ENCODE measurements around the gene SF3A1.

Gene SF3A1

DNA sequence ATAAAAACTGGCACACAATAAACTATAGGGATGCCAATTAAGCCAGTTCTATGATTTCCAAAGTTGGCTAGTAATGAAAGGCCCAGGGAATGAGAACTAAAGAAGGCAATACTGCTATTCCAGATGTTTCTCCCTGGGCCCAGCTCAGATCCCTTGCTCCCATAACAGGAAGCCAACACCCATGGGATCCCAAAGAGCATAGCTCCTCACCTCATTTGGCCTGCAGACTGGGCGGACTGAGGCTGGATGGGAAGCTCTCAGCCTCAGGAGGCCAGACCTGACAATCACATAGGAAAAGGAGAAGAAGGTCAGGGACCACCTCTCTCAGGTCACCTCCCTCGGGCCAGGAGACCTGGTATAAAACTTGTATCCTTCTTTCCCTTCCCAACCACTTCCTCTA is 35.2 kb downstream of the SF3A1 start:
- DNase-seq: no peak

DNA sequence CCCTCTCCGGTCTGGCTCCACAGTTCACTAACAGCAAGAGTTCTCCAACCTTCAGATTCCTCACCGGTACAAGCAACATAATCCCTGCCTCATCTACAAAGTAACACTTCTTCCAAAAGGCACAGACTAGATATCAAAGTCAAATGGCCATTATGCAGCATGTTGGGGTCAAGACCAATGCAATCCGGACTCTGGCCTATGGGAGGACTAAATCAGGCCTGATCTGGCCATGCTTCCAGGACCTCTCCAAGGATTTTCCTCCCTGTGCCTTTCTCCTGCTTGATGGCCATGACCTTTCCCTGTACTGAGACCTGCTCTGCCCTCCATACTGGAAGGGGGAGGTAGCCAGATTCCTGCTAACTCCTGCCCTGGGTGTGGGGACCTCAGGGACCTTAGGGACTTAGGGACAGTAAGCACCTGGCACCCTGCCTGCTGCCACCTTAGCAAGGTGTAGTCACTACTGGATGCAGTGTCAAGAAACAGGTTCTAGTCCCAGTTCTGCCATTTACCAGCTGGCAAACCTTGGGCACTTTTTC is 36.6 kb downstream of the SF3A1 start:
- no peak for DNase-seq

DNA sequence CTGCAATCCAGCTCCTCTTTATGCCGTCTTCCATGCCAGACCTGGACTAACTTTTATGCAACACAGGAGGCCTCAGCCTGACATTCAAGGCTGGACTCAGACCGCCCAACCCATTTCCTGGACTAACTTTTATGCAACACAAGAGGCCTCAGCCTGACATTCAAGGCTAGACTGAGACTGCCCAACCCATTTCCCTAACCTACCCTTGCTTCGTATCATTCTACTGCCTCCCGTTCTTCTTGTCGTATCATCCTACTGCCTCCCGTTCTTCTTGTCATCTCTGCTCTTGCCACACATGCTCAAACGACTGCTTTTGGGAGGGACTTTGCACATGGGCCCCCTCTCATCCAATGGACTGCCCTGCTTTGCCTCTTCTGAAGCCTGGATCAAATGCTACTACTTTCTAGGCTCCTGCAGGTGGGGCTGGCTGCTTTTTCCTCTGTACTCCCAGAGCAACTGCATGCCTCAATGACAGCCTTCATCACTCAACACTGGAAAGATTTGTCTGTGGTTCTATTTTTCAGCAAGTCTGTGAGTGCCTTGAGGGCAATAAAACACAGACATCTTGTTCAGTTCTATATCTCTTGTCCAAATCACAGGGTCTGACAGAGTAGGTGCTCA is 37.8 kb downstream of the SF3A1 start:
- DNase-seq: no peak

DNA sequence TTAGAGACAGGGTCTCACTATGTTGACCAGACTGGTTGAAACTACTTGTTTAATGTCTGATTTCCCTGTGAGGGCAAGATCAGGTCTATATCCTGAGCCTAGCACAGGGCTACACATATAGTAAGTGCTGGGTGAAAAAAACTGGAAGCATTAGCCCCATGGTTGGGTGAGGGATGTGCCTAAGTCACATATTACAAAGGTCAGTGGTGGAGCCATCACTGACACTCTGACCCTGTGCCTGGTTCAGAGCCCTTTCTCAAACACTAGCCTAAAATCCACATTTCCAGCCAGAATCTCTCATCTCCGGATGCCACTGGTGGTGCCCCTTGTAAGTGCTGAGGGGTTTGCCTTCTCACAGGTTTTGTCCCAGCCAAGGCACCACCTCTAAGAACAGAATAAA is 38.9 kb downstream of the SF3A1 start:
- DNase-seq: no peak

DNA sequence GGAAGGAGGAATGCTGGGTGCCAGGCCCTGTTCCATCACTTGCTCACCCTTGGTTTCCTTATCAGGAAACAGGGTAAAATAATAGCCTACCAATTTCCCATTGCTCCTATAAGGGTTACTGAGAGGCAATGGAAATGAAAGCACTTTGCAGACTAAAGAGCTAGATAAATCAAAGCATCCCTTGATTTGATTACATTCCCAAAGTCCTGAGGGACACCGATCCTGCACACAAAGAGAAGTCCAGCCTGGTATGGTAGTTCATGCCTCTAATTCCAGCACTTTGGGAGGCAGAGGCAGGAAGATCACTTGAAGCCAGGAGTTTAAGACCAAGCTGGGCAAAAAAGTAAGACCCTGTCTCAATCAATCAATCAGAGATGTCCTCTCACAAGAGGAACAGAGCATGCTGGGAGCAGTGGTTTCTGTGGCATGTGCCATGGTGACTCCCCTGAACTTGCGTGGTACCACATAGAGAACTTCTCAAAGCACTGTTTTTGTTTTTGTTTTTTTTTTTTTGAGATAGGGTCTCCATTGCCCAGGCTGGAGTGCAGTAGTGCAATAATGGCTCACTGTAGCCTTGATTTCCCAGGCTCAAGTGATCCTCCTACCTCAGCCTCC is 40.6 kb downstream of the SF3A1 start:
- DNase-seq: no peak

DNA sequence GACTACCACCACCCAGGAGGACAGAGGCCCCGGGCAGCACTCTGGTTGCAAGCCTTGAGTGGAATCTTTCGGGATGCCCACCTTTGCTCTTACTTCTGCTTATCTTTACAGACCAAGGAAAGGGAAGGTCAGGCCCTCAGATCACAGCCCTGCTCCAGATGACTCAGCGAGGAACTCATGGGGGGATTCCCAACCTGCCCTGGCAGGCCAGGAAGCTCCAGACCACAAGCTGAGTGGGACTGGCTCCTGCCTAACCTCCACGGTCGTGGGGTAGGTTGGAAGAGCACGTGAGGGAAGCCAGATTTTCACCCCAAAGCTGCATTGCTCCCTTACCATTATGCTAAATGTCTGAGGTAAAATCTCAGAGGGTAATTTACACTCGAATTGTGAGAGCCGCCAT is 41.8 kb downstream of the SF3A1 start:
- peak in 1 of 2 experiments; percentile 10 for DNase-seq

DNA sequence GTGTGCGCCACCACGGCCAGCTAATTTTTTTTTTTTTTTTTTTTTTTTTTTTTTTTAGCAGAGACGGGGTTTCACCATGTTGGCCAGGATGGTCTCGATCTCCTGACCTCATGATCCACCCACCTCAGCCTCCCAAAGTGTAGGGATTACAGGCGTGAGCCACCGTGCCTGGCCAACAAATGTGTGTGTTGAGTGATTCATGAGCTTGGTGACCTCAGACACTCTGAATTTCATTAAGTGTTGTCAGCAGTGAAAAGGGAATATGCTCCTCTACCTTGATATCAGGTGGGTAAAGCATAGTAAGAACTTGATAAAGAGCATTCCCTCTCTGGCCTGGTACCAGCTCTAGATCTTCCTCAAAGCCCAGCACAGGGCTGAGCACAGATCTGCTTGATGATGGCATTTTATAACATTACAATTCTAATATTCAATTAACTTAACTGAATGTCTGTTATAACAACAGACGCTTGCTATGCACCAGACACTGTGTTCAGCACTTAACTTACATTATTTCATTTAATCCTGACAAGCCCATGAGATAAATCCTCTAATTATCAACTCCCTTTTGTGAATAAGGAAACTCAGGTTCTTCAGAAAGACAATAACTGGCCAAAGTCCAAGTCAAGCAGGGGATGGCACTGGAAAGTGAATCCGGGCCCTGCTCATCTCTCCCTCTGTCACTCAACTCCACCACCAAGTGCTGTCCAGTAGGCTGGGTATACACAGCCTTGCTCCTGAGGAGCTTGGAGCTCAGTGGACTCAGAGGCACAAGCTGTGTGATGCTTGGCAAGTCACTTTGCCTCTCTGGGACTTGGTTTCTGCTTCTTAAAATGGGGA is 42.9 kb downstream of the SF3A1 start:
- no peak for DNase-seq

DNA sequence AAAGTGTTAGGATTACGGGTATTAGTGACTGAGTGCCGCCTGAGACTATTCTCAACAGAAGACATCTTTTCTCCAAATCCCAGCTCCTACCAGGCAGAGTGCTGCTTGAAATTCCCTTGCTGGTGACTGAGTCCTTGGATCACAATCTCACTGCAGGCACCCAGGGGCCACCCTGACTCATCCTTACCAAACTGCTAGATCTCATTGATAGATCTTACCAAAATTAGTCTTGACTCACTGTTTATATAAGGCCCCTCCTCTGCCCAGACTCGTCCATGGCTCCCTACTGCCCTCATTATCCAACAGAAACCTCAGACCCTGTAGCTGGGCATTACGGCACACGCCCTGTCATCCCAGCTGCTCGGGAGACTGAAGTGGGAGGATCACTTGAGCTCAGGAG is 44.6 kb downstream of the SF3A1 start:
- no peak for DNase-seq

DNA sequence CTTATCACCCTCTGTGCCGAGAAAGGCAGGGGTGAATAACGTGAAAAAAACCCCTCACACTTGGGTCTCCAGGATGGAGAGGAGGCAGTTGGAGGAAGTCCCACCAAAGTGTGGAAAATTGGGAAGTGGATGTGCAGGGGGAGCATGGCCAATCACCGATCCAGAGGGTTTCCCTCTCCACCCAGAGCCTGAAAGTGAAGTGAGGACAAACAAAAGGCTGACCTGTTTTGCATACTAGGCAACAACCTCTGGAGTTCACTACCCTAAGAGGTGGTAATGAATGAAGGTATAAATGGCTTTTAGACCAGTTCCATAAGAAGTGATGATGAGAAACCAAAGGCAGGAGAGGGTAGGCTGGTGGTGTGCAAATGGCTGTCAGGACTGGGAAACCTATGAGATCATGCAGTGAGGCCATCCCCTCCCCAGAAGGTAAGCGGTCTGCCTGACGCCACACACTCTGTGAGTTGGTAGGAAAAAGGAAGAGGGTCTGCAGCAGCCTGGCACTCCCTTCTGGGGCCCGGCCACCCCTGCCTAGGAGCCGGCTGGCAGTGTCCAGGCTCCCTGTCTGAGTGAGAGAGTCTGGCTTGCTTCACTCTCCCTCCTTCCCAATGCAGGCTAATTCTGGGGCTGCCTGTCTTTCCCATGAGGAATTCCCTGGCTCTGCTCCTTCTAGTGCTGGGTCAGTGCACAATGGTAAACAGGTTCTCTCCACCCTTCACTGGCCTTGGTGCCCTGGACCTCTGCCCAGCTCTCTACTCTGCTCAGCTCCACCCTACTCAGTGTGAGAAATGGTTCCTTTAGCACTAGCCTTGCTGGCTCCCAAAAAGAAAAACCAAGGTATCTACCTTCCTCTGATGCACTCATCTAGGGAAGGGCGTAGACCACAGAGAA is 45.6 kb downstream of the SF3A1 start:
- no peak for DNase-seq

DNA sequence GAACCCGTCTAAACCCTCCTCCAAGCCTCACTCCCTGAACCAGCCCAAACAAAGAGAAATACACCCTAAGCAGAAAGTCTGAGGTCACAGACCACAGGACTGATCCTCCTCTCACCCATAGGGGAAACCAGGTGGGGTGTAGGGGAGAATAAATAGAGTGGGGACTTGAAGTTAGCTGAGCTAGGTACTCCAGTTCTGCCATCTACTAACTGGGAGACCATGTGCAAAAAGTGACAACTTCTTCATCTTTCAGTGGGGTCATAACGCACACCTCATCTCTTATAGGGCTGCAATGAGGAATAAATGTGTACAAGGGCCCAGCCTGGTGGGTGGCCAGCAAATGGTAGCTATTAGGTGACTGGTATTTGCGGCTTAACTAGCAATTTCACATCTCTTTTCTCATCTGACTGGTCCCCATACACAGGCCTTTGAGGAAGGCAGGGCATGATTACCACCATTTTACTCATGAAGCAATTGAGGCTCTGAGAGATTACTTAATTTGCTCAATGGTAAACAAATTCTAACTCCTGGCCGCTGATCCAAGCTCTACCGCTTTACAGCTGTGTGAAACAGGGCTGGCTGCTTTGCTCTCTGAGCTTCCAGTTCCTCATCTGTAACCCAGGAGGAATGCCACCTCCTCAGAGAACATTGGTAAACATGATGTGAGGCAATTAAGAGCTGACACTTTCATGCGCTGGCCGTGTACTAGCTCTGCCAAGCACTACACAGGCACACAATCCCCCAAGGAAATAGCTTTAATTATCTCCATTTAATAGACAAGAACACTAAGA is 46.5 kb downstream of the SF3A1 start:
- no peak for DNase-seq

DNA sequence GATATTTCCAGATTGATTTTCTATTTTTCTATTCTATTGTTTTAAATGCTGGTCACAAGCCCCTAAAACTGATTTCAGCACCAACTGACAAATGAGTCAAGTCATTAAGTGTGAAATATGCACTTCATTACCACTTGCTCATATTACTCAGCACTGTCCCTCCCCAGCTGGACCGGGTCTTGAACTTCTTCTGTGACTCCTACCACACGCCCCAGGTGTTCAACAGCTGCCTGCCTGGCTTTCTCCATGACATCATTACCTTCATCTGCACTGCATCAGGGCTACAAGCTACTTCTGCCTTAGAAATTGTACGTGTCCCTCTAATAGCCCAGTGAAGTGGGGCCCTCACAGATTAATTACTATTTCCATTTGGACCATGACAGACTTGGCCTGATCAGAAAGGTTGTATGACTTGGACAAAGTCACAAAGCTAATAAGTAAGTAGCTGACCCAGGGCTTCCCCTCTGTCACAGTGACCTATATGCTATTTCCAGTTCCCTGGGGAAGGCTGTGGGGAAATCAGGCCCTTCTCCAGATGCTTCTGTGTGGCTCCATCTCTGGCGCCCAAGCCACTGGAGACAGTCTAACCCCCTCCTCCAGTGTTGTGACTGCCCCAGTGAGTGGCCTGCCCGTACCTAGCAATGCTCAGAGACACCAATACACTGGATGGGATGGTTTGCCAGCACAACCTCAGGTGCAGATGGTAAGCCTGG is 48.0 kb downstream of the SF3A1 start:
- DNase-seq: no peak

DNA sequence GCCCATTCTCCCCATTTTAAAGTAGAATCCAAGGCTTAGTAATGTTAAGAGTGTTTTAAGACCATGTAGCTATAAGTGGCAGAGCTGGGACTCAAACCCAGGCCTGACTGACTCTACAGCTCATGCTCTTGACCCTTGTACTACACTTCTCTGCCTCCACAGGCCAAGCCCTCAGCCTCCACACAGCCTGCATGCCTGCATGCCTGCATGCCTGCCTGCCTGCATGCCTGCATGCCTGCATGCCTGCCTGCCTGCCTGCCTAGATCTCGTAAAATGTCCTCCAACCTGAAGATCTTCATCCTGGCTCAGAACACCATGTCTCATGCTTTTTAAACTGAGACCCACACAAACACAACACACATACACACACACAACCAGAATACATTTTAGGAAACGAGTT is 48.6 kb downstream of the SF3A1 start:
- no peak for DNase-seq

DNA sequence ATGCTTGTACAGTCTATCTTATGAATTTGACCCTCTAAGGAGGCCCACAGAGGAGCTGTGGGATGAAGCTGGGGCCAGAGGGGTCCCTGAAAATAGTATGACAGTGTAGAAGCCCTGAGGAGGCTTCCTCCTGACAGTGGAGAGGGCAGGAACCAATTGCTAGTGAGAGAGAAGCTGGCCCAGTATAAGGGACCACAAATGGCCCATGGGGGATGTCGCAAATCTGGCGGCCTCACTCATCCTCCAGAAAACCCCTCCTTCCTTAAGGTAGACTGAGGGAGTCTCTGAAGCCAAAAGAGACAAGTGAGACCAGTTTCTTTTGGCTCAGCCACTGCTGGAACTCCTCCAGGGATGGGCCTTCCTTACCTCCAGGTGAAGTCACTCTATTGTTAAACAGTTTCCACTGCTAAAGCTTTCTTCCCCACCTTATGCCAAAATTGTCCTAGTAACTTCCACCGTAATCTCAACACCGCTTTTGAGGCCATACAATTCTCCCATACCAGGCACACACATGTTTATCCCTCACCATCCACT is 49.6 kb downstream of the SF3A1 start:
- DNase-seq: no peak

DNA sequence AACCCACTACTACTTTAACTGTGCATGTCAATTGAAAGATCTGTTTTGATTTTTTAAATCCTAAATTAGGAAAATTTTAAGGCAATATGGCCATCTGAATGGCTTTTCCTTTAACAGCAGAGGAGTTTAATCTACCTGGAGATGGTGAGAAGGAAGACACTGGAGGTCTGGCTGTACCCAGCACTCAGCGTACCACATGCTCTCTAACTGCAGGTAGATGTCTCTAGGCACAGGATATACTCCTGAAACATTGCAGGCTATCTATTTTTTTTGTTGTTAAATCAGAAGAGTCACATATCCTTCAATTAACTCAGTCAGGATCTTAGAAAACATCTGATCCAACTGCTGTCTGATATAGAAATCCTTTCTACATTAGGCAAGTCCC is 50.1 kb downstream of the SF3A1 start:
- DNase-seq: no peak

DNA sequence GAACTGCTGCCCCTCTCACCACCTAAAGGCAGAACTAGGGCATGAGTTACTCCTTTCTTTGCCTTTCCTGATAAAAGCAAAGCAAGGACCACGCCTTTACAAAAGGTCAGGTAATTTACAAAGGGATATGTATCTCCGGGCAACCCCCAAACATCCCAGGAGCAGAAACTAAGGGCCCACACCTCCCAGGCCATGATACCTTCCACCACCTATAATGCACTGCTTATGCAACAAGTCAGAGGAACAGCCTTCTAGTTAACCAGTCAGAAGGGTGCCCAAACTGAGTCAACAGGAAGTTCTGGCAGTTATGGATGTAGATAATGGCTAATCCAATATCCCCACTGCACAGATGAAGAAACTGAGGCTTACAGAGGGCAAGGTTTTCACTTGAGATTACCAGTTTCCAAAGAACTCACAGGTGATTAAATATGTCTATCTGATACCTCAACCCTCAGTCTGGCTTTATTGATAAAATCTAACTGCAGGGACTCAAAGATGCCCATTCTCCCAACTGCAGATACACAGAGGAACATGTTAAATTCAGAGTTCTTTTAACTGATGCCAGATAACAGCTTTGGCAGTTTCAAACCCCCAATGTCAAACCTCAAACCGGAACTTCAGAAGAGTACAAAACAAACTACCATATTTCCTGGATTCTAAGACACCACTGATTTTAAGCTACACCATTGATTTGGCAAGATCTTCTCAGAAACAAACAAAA is 50.6 kb downstream of the SF3A1 start:
- DNase-seq: peak; percentile 56 to 65

DNA sequence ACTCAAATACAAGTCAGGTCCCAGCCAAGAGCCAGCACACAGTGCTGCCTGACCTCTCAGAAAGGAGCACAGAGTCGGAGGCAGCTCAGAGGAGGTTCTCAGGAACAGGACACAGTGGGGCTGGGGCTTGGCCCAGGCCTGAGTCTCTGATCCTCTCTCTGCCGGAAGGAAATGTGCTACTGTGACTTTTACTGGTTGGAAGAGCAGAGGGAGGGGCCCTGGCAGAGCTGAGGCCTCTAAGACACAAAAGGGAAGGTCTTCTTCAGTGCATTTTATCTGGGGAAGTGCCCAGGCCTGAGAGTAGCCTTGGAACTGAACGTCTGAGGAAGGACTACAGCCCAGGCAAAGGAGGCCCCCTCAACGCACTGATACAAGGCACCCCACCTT is 51.2 kb downstream of the SF3A1 start:
- DNase-seq: peak; percentile 95 to 96

DNA sequence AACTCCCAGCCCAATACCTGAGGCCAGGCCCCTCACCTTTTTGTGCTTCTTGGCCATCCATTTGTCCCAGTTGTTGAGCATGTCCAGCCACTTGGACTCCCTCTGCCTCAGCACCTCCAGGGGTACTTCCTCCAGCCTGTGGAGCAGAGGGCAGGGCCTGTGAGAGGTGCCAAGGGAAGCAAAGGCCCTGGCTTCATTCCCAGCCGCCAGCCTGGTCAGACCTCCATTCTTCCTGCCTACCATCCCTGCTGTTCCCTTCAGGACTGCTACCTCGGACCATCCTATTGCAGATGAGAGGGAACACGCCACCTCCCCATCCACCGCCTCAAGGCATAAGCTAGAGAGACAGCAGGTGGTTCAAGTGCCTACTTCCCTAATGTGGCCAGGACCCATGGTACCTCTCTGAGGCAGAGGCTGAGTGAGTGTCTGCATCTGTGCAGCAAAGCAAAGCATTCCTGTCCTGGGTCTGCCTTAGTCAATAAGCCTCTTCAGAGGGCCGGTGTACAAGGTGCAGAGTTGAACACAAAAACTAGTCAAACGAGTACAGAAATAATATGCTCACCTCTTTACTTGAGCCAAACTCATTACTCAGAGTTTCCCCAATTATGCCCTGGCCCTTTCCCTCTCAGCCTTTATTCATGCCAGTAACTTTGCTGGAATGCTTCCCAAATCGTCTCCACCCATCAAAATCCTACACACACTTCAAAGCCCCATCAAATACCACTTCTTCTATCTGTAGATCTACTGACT is 52.0 kb downstream of the SF3A1 start:
- no peak for DNase-seq

DNA sequence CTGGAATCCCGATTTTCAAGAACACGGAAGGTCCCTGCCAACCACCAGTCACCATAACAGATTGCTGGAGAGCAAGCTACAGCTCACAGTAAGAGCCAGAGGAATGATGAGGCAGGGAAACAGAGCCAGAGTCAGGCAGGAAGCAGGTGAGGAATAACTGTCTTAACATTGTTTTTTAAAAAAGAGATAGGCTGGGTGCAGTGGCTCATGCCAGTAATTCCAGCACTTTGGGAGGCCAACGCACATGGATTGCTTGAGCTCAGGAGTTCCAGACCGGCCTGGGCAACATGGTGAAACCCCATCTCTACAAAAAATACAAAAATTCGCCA is 53.9 kb downstream of the SF3A1 start:
- DNase-seq: no peak

DNA sequence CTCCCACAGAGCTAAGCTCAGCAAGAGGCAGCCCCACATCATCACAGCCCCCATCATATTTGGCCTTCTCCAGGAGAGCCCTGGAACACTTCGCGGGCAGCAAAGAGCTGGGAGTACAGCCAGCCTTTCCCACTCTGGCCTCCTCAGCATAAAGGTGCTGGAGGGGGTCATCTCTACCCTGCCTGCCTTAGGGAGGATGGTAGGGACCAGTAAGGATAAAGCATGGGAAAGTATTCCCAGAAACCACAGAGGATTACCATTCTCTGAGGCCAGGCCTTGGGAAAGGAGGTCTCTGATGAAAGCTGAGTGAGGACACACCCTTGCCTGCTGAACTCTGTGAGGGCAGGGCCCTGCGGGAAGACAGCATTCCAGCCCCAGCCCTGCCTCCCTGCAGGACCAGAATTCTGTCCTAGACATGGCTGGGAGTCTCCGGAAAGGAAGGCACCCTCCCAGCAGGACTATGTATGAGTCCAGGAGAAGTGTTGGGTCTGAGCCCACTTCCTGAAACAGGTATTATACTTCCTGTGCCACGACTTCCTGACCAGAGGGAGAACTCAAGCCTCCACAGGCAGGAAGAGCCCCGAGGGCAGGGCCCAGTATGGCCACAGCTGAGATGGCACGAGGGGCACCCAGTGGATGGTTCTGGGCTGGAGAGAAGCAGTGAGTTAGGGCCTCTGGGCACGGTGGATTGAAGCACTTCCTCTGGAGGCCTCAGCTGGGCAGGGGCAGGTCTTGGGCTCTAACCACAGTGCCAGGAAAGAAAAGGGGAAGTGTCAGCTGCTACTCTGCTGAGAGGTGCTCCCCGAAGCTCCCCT is 54.5 kb downstream of the SF3A1 start:
- peak; percentile 91 to 95 for DNase-seq

Measured in Kasumi-1 (cell line).